ACC112 (cell line): ENCODE measurements around the gene TTLL11.

ENCODE experiments used
- H2AFZ ChIP-seq: fragments of 200-600 bp; sonication (generic); one replicate; pipeline ENCODE4 v1.6.0; 2017; ENCODE audit warnings: antibody characterized with exemption, low read length; ENCODE audit not compliant: unreplicated experiment
- H3K27ac ChIP-seq: fragments of 200-600 bp; sonication (generic); 2 replicates; pipeline ENCODE4 v1.5.1; 2014; ENCODE audit warnings: low read depth, mild to moderate bottlenecking, antibody characterized with exemption, low read length, moderate library complexity
- H3K27me3 ChIP-seq: fragments of 200-600 bp; sonication (generic); 2 replicates; pipeline ENCODE4 v1.6.1; 2014; ENCODE audit warnings: mild to moderate bottlenecking, antibody characterized with exemption, low read length, moderate library complexity, mixed read lengths; ENCODE audit not compliant: insufficient read depth
- H3K36me3 ChIP-seq: fragments of 200-600 bp; sonication (generic); 2 replicates; pipeline ENCODE4 v1.6.1; 2016; ENCODE audit warnings: mild to moderate bottlenecking, antibody characterized with exemption, low read length, moderate library complexity, mixed read lengths; ENCODE audit not compliant: insufficient read depth
- H3K4me1 ChIP-seq: fragments of 200-600 bp; sonication (generic); one replicate; pipeline ENCODE4 v1.6.1; 2016; ENCODE audit warnings: low read length, mixed read lengths; ENCODE audit not compliant: insufficient read depth, unreplicated experiment, control insufficient read depth
- H3K4me3 ChIP-seq: fragments of 200-600 bp; sonication (generic); 2 replicates; pipeline ENCODE4 v1.5.1; 2014; ENCODE audit warnings: mild to moderate bottlenecking, low read depth, low read length
- H3K79me2 ChIP-seq: fragments of 200-600 bp; sonication (generic); one replicate; pipeline ENCODE4 v1.6.0; 2016; ENCODE audit warnings: low read length; ENCODE audit not compliant: control insufficient read depth, unreplicated experiment, insufficient read depth

Gene TTLL11

GRCh38 chr9:121889990-121890563 is 203.0 kb downstream of the TTLL11 start:
- Histone ChIP-seq H3K79me2 (no peaks in the 10 kb centered on the region), H3K27me3 (no peaks in the 10 kb centered on the region), H3K4me3 (no peak overlapping the region), H2AFZ (no peak overlapping the region), H3K27ac (no peak overlapping the region), H3K4me1 (peaks cover 19% of the 10 kb centered on the region), H3K36me3 (no peaks in the 10 kb centered on the region)

GRCh38 chr9:121888438-121888775 is 204.7 kb downstream of the TTLL11 start:
- H3K36me3 ChIP-seq = no peaks in the 10 kb centered on the region
- no peaks in the 10 kb centered on the region for H3K79me2 ChIP-seq
- H3K27ac ChIP-seq = no peak overlapping the region
- peaks cover 25% of the 10 kb centered on the region for H3K4me1 ChIP-seq
- peak overlapping the region; percentile 79 for H2AFZ ChIP-seq
- H3K4me3 ChIP-seq = no peak overlapping the region
- H3K27me3 ChIP-seq = no peaks in the 10 kb centered on the region

DNA sequence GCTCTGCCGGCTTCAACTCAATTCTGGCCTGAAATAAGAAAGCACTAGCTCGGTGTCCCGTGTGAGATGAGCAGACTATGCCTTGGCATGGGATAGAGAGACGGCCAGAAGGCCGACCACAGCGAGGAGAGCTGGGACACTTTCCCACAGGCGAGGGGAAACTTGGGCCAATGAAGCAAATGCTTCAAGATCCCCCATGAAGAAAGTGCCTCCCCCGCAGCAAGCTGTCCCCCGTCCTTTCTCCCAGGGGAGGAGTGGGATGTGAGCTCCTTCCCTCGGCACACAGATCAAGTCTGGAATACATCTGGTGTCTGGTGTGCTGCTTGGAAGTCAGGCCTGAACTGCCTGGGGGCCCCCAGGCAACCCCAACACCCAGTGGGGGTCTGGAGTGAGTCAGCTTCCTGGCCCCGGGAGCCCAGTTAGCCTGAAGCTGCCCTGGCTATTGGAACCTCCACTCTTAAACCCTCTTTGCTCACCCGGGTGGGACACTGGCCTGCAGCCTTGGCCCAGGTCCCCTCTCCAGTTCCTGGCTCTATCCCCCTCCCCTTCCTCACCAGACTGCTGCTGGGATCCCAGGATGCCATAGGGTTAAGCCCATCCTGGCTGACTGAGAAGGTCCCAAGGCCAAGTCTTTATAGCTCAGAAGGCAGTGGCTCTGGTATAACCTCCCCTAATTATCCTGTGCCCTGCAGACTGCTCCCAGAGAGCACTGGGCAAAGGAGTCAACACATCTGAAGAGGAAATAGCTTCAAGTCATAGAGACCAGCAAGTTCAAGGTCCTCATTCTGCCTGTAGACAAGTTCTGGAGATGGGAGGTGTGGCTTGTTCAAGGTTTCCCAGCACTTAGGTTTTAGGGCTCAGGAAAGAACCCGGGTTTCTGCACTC is 205.3 kb downstream of the TTLL11 start:
- peaks cover 25% of the 10 kb centered on the region for H3K4me1 ChIP-seq
- peak overlapping the region; percentile 13; the same call in 1 of the 2 replicates for H3K4me3 ChIP-seq
- H2AFZ ChIP-seq = no peak overlapping the region
- peak overlapping the region; percentile 3; the same call in 1 of the 2 replicates for H3K27ac ChIP-seq
- H3K36me3 ChIP-seq = no peaks in the 10 kb centered on the region
- H3K79me2 ChIP-seq = no peaks in the 10 kb centered on the region
- H3K27me3 ChIP-seq = no peaks in the 10 kb centered on the region

DNA sequence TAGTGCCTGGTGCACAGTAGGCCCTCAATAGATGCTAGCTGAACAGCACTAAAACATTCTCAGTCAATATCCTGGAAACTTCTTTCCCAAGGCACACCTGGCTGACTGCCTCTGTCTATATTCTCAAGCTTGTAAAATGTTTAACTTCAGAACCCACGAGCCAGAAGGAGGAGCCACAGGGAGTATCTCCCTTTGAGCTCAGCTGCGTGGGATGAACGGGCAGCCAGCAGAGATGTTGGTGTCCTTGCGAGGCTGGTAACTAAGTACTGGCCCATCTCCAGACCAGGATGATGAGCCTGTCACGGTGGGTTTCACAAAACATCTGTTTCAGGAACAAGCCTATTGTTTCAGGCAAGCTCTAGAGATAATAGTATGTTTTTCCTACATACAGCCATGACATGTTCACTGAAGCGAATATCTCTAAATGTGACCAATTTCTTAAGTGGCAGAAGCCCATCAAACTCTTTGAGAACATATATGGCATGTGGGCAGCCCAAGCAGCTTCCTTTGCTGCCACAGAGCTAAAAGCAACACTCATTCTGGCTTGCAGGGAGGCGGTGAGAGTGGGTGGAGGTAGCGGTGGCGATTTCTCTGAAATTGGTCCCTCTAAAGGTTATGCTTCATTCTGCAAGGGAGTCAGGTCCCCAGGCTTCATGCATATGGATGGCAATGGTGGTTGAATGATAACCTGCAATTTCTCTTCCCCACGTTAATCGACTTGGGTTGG is 206.2 kb downstream of the TTLL11 start:
- no peak overlapping the region for H2AFZ ChIP-seq
- no peak overlapping the region for H3K27ac ChIP-seq
- peaks cover 25% of the 10 kb centered on the region for H3K4me1 ChIP-seq
- no peak overlapping the region for H3K4me3 ChIP-seq
- no peaks in the 10 kb centered on the region for H3K36me3 ChIP-seq
- no peaks in the 10 kb centered on the region for H3K79me2 ChIP-seq
- no peaks in the 10 kb centered on the region for H3K27me3 ChIP-seq

GRCh38 chr9:121885345-121885901 is 207.7 kb downstream of the TTLL11 start:
- Histone ChIP-seq H3K4me3 (no peak overlapping the region), H3K4me1 (peaks cover 25% of the 10 kb centered on the region), H3K27ac (no peak overlapping the region), H3K79me2 (no peaks in the 10 kb centered on the region), H3K36me3 (no peaks in the 10 kb centered on the region), H3K27me3 (no peaks in the 10 kb centered on the region), H2AFZ (no peak overlapping the region)

- H3K27me3 ChIP-seq = no peaks in the 10 kb centered on the region
- H3K36me3 ChIP-seq = no peaks in the 10 kb centered on the region
- peaks cover 25% of the 10 kb centered on the region for H3K4me1 ChIP-seq
- H3K79me2 ChIP-seq = no peaks in the 10 kb centered on the region
- no peak overlapping the region for H3K4me3 ChIP-seq
- no peak overlapping the region for H3K27ac ChIP-seq
- H2AFZ ChIP-seq = no peak overlapping the region
Measured at GRCh38 chr9:121884057-121884541, 209.0 kb downstream of the TTLL11 start.

- Histone ChIP-seq H3K4me1 (peaks cover 20% of the 10 kb centered on the region), H3K36me3 (no peaks in the 10 kb centered on the region), H3K4me3 (no peak overlapping the region), H3K79me2 (no peaks in the 10 kb centered on the region), H3K27me3 (no peaks in the 10 kb centered on the region), H2AFZ (no peak overlapping the region), H3K27ac (no peak overlapping the region)
Measured at GRCh38 chr9:121883281-121884056, 209.6 kb downstream of the TTLL11 start.

DNA sequence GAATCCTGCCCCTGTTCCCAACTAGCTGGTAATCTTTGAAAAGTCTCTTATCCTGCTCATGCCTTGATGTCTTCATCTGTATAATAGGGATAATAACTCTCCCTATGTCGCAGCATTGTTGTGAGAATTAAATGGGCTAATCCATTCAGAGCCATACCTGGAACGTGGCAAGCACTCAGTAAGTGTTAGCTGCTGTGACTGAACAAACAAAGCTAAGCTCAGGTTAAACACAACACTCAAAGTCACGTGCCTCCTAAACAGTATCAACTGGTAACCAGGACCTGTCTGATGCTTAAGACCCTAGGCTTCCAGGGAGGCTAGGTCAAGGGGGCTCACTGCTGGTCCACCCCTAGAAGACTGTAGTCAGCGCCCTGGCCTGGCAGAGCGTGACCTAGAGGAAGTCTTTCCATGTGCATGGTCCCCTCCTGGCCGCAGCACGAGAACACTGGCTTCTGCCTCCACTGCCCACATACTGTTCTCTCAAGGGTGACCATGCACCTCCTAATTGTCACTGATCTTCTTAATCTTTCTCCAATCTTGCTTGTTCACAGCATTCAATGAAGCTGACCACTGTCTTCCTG is 211.1 kb downstream of the TTLL11 start:
- Histone ChIP-seq H3K4me1 (peaks cover 9% of the 10 kb centered on the region), H3K79me2 (no peaks in the 10 kb centered on the region), H3K4me3 (no peak overlapping the region), H3K27me3 (no peaks in the 10 kb centered on the region), H3K36me3 (no peaks in the 10 kb centered on the region), H2AFZ (no peak overlapping the region), H3K27ac (no peak overlapping the region)

- no peaks in the 10 kb centered on the region for H3K79me2 ChIP-seq
- H3K36me3 ChIP-seq = no peaks in the 10 kb centered on the region
- H3K4me3 ChIP-seq = no peak overlapping the region
- no peak overlapping the region for H2AFZ ChIP-seq
- peaks cover 16% of the 10 kb centered on the region for H3K4me1 ChIP-seq
- no peaks in the 10 kb centered on the region for H3K27me3 ChIP-seq
- H3K27ac ChIP-seq = no peak overlapping the region
Measured at GRCh38 chr9:121880343-121880898, 212.7 kb downstream of the TTLL11 start.
